ENCODE data around the gene WWOX.

WWOX gene

DNA sequence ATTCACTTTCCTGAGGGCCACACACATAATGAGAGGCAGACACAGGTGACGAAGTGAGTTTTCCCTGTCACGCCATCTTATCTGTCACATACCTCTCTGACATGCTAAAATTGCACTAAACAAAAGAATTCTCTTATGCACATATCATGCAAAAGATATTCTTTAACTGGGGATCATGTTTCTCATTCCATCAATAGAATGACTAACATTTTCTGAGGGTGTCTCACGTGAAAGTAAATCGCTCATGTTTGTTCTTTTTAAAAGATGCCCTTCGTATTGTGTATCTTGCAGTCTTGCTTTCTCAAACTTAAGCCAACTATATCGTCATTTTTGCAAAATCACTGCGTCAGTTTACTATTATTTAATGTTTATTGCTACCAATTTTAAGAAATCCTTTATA lies 306.4 kb downstream of the WWOX start:
- Histone ChIP-seq H3K36me3 (ENCODE audit: insufficient read depth, low read length) (no peaks in the 10 kb centered on the region), H4K20me1 (ENCODE audit: insufficient read depth, low read length) (no peaks in the 10 kb centered on the region), H3K27me3 (ENCODE audit: insufficient read depth, low read length, poor library complexity) (no peaks in the 10 kb centered on the region), H3K4me2 (ENCODE audit: insufficient read depth, low read length) (no peak overlapping the region), H3K4me3 (ENCODE audit: low read depth in 1 of 2, low read length in 2 of 2) (no peak overlapping the region), H3K4me1 (ENCODE audit: insufficient read depth, low read length) (no peaks in the 10 kb centered on the region), H3K79me2 (ENCODE audit: insufficient read depth, low read length) (no peaks in the 10 kb centered on the region), H3K27ac (ENCODE audit: low read length) (no peak overlapping the region), H3K9me3 (ENCODE audit: insufficient read depth, low read length, severe bottlenecking) (peaks cover 14% of the 10 kb centered on the region), H3K9ac (ENCODE audit: low read depth, low read length) (no peak overlapping the region), H2AFZ (ENCODE audit: low read depth, low read length) (no peak overlapping the region)
- ATAC-seq (ENCODE audit: insufficient read depth, low read depth), result no peak
- TF ChIP-seq EZH2 (IDR thresholded peaks at IDR 0.05; ENCODE audit: borderline replicate concordance, low read depth, low read length, severe bottlenecking) (no peak), CTCF (IDR thresholded peaks at IDR 0.05; ENCODE audit: borderline replicate concordance, extremely low read depth, low read length, poor library complexity, severe bottlenecking) (no peak)
- no peak for DNase-seq

DNA sequence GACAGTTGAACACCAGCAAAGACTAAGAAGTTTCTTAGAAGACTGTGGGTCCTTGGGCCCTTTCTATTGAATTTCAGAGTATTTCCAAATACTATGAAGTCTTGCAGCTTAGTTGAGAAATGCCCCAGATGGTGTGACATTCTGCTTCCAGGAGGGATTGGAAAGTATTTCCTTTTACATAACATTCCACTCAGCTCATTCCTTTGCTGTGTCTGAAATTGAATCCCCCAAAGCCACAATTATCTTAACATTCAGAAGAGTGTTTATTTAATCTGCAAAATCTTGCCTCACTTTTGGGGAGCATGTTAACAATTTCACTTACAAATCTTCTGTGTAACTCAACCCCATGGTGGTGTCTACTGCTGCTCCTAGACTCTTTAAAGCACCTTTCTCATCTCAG lies 307.7 kb downstream of the WWOX start:
- no peak for DNase-seq
- no peaks in the 10 kb centered on the region for H3K36me3 ChIP-seq (ENCODE audit: insufficient read depth, low read length)
- H3K79me2 ChIP-seq (ENCODE audit: insufficient read depth, low read length), result no peaks in the 10 kb centered on the region

GRCh38 chr16:78413651-78414050 lies 314.2 kb downstream of the WWOX start:
- Histone ChIP-seq H3K4me3 (ENCODE audit: low read depth in 1 of 2, low read length in 2 of 2) (no peak overlapping the region), H3K27me3 (ENCODE audit: insufficient read depth, low read length, poor library complexity) (no peaks in the 10 kb centered on the region), H3K9ac (ENCODE audit: low read depth, low read length) (no peak overlapping the region), H3K9me3 (ENCODE audit: insufficient read depth, low read length, severe bottlenecking) (peaks cover 10% of the 10 kb centered on the region), H3K4me2 (ENCODE audit: insufficient read depth, low read length) (no peak overlapping the region), H3K27ac (ENCODE audit: low read length) (no peak overlapping the region), H2AFZ (ENCODE audit: low read depth, low read length) (no peak overlapping the region), H3K4me1 (ENCODE audit: insufficient read depth, low read length) (no peaks in the 10 kb centered on the region), H3K79me2 (ENCODE audit: insufficient read depth, low read length) (no peaks in the 10 kb centered on the region), H3K36me3 (ENCODE audit: insufficient read depth, low read length) (no peaks in the 10 kb centered on the region), H4K20me1 (ENCODE audit: insufficient read depth, low read length) (no peaks in the 10 kb centered on the region)
- DNase-seq, result no peak
- TF ChIP-seq EZH2 (IDR thresholded peaks at IDR 0.05; ENCODE audit: borderline replicate concordance, low read depth, low read length, severe bottlenecking), result no peak
- no peak for TF ChIP-seq CTCF (IDR thresholded peaks at IDR 0.05; ENCODE audit: borderline replicate concordance, extremely low read depth, low read length, poor library complexity, severe bottlenecking)
- no peak for ATAC-seq (ENCODE audit: insufficient read depth, low read depth)

More for the DNA sequence above, 307.7 kb downstream of the WWOX start:
- Histone ChIP-seq H3K27me3 (ENCODE audit: insufficient read depth, low read length, poor library complexity) (no peaks in the 10 kb centered on the region), H2AFZ (ENCODE audit: low read depth, low read length) (no peak overlapping the region), H3K9me3 (ENCODE audit: insufficient read depth, low read length, severe bottlenecking) (peaks cover 14% of the 10 kb centered on the region), H3K4me1 (ENCODE audit: insufficient read depth, low read length) (no peaks in the 10 kb centered on the region), H3K9ac (ENCODE audit: low read depth, low read length) (no peak overlapping the region), H4K20me1 (ENCODE audit: insufficient read depth, low read length) (no peaks in the 10 kb centered on the region), H3K4me2 (ENCODE audit: insufficient read depth, low read length) (no peak overlapping the region), H3K4me3 (ENCODE audit: low read depth in 1 of 2, low read length in 2 of 2) (no peak overlapping the region), H3K27ac (ENCODE audit: low read length) (no peak overlapping the region)
- TF ChIP-seq CTCF (IDR thresholded peaks at IDR 0.05; ENCODE audit: borderline replicate concordance, extremely low read depth, low read length, poor library complexity, severe bottlenecking), result no peak
- no peak for ATAC-seq (ENCODE audit: insufficient read depth, low read depth)

DNA sequence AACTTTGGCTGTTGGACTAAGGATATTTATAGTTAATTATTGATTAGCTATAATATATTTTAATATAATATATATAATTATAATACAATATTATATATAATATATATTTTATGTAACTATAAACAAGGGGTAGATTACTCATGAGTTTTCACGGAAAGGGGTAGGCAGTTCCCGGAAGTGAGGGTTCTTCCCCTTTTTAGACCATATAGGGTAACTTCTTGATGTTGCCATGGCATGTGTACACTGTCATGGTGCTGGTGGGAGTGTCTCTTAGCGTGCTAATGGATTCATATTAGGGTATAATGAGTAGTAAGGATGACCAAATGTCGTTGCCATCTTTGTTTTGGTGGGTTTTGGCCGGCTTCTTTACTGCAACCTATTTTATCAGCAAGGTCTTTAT lies 315.6 kb downstream of the WWOX start:
- ATAC-seq (ENCODE audit: insufficient read depth, low read depth), result no peak
- no peak overlapping the region for H3K4me2 ChIP-seq (ENCODE audit: insufficient read depth, low read length)
- H3K9ac ChIP-seq (ENCODE audit: low read depth, low read length), result no peak overlapping the region
- TF ChIP-seq CTCF (IDR thresholded peaks at IDR 0.05; ENCODE audit: borderline replicate concordance, extremely low read depth, low read length, poor library complexity, severe bottlenecking) (no peak), EZH2 (IDR thresholded peaks at IDR 0.05; ENCODE audit: borderline replicate concordance, low read depth, low read length, severe bottlenecking) (no peak)
- H3K27me3 ChIP-seq (ENCODE audit: insufficient read depth, low read length, poor library complexity), result no peaks in the 10 kb centered on the region
- no peak for DNase-seq
- no peaks in the 10 kb centered on the region for H3K36me3 ChIP-seq (ENCODE audit: insufficient read depth, low read length)
- H3K4me3 ChIP-seq (ENCODE audit: low read depth in 1 of 2, low read length in 2 of 2), result no peak overlapping the region
- H3K9me3 ChIP-seq (ENCODE audit: insufficient read depth, low read length, severe bottlenecking), result peaks cover 7% of the 10 kb centered on the region
- H2AFZ ChIP-seq (ENCODE audit: low read depth, low read length), result no peak overlapping the region
- H4K20me1 ChIP-seq (ENCODE audit: insufficient read depth, low read length), result no peaks in the 10 kb centered on the region
- H3K27ac ChIP-seq (ENCODE audit: low read length), result no peak overlapping the region
- no peaks in the 10 kb centered on the region for H3K4me1 ChIP-seq (ENCODE audit: insufficient read depth, low read length)
- no peaks in the 10 kb centered on the region for H3K79me2 ChIP-seq (ENCODE audit: insufficient read depth, low read length)
